OCI-LY7 (cell line): ENCODE results near the gene ERFE.

Experiments
- EZH2phosphoT487 ChIP-seq: fragments of 200-600 bp; sonication (generic); IDR thresholded peaks from 2 replicates; pipeline ENCODE4 v1.6.1; 2018; ENCODE audit warnings: low read depth, borderline replicate concordance, mild to moderate bottlenecking, mixed run types, antibody characterized with exemption, low read length, moderate library complexity, mixed read lengths
- TF ChIP-seq, protein P1 (sequence below): fragments of 200-600 bp; sonication (generic); conservative IDR thresholded peaks from 2 replicates; pipeline ENCODE4 v1.5.1; 2014; ENCODE audit warnings: mild to moderate bottlenecking, antibody characterized with exemption, low read length, moderate library complexity, mixed read lengths

GRCh38 chr2:238113611-238114010 is 45.2 kb upstream of the ERFE start:
- TF ChIP-seq, protein P1, sequence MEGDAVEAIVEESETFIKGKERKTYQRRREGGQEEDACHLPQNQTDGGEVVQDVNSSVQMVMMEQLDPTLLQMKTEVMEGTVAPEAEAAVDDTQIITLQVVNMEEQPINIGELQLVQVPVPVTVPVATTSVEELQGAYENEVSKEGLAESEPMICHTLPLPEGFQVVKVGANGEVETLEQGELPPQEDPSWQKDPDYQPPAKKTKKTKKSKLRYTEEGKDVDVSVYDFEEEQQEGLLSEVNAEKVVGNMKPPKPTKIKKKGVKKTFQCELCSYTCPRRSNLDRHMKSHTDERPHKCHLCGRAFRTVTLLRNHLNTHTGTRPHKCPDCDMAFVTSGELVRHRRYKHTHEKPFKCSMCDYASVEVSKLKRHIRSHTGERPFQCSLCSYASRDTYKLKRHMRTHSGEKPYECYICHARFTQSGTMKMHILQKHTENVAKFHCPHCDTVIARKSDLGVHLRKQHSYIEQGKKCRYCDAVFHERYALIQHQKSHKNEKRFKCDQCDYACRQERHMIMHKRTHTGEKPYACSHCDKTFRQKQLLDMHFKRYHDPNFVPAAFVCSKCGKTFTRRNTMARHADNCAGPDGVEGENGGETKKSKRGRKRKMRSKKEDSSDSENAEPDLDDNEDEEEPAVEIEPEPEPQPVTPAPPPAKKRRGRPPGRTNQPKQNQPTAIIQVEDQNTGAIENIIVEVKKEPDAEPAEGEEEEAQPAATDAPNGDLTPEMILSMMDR, result no peak
- TF ChIP-seq EZH2phosphoT487, result no peak
